ENCODE results near the gene ZDHHC21. TPM values are rescaled to one million over a fixed set of nuclear protein-coding genes. Genes with fewer than 3 reads are reported as not detected.

Gene ZDHHC21
- total RNA-seq, 1 donor from 2014 or later = 53.4 TPM

Other genes with a start within 250 kb of the ZDHHC21 start
- not detected for gene CER1, start 29.3 kb upstream of the ZDHHC21 start, total RNA-seq
- 3.3 TPM for gene FREM1, start 217.0 kb upstream of the ZDHHC21 start, total RNA-seq

Data from frontal cortex (tissue), 1 donor.